HG02885 (cell line): Measurements from ENCODE around the gene MRGPRD.
"Not testable (repeated sequence)": the region's sequence is repeated elsewhere in the genome, so short reads cannot be mapped to it uniquely, and the experiment has no call there.

Source experiments
- ATAC-seq: cut with Tn5 transposase; IDR thresholded peaks from one replicate; pipeline ENCODE4 v1.9.1; 2021; ENCODE audit warnings: mild to moderate bottlenecking; ENCODE audit not compliant: unreplicated experiment, poor library complexity

Gene MRGPRD

DNA sequence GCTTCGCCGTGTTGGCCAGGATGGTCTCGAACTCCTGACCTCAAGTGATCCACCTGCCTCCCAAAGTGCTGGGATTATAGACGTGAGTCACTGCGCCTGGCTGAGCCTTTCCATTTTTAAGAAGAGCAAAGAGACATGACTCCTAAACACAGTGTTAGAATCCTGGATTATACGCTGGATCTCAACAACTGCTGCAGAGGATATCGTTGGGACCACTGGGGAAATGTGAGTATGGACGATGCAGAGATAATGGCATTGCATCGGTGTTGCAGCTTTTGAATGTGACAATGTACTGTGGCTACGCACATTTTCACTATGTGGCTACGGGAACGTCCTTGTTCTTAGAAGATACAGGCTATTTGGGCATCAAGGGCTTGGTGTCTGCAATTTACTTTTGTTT is 26.0 kb upstream of the MRGPRD start:
- ATAC-seq: no peak

DNA sequence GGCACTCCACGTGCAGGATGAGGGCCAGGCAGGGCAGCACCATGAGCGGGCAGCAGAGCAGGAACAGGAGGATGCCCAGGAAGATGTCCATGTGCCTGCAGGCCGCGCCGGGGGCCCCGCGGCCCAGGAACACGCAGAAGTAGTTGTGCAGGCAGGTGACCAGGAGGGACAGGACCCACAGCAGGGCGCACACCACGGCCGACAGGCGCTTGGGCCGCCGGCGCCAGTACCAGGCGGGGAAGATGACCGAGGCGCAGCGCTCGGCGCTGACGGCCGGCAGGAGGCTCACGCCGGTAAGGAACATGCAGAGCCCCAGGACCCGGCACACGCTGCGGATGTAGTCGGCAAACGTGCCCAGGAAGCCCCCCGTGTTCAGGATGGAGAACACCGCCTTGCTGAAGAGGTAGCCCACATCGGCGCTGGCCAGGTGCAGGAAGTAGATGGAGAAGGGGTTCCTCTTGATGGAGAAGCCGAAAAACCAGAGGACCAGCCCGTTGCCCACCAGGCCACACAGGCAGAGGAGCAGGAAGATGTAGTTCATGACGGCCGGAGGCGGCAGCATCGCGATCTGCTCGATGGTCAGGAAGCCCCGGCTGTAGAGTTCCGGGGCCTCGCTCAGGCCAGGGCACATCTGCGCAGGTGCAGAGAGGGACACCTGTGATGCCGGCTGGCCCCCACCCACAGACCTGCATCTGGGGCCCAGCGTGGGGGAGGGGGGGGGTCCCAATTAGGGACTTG is 25.0 kb upstream of the MRGPRD start:
- no peak for ATAC-seq

DNA sequence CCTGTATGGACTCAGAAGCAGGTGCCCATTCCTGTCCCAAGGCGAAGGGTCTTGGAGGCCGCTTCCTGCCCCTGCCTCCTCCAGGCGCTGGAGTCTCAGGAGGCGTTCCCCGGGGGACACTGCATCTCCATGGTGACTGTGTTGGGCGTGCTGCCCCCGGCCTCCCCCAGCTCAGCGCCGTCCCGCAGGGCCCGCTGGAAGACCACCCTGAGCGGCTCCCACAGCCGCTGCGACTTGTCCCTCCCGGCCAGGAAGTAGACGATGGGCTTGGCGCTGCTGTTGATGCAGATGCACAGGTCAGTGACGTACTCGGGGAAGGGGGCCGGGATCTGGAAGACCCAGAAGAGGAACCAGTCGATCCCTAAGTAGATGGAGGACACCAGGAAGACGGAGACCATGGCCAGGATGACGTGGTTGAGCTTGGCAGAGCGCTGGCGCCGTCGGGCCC is 24.4 kb upstream of the MRGPRD start:
- ATAC-seq: no peak

DNA sequence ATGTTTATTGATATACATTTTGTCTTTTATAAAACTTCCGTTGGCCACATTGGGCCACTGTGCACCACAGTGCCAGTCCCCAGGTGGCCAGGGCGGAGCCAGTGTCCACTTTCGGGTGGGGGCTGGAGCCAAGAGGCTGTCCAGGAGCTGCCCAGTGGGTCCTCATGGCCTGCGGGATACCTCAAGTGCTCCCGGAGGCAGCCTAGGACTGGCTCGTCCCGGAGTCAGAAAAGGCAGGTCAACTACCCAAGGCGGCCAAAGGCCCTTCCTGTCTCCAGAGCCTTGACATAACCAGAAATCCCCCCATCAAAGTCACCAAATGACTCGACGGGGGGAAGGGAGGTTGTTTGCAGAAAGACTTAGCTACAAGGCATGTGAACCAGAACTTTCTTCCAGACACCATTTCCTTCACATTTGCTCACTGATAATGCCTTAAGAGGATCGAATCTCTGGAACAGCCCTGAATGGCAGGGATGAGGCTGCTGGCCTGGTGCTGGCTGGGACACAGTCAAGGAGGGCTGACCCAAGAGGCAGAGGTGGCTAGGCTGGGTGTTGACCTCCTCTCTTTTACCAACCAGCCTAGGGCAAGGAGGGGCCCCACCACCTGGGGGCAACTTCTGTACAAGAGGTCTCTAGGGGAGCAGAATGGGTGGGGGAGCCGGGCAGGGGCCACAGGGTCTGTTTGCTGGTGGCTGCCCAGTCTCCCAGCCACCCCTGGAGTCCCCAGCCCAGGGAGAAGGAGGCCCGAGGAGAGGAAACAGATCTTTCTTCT is 23.8 kb upstream of the MRGPRD start:
- ATAC-seq: no peak

DNA sequence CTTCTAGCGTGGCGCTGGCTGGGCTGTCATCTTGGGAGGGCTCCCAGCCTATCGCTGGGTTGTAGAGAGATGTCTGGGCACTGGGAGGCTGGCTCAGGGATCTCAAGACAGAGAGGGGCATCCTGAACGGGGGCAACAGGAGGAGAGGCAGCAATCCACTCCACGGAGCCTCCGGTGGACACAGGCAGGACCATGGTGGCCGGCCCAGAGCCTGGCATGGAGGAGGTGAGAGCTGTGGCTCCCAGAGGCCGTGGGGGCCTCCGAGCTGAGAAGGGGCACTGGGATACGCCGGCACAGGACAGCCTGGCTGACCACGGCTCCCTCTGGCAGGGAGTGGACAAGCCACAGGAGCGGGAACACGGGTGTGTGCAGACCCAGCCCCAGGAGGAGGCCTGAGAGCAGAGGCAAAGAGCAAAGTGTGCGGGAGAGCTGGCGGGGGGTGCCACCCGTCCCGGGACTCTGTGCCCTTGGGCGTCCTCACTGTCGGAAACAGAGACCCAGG is 23.1 kb upstream of the MRGPRD start:
- ATAC-seq: no peak

DNA sequence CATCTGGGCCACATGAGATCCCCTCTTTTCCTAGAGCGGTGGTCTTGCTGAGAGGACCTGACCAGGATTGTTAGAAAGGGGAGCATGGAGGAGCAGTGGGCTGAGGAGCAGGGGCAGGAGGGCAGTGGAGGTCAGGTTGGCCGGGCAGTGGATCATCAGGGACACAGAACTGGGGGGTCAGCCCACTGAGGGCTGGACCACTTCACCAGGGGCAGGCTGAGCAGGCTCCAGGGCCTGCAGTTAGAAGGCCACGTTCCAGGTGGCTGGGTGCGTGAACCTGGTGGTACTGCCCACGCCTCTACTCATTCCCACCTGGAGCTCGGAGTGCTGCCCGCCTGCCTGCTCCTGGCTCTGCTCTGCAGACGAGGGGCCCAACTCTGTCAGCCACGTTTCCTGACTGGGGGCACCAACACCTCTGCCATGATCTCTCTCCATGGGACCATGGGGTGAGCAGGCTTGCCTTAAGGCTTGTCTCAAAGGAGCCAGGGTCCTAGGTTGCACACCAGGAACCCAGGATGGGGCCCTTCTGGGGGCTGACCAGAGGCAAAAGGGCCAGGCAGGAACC is 22.6 kb upstream of the MRGPRD start:
- no peak for ATAC-seq

DNA sequence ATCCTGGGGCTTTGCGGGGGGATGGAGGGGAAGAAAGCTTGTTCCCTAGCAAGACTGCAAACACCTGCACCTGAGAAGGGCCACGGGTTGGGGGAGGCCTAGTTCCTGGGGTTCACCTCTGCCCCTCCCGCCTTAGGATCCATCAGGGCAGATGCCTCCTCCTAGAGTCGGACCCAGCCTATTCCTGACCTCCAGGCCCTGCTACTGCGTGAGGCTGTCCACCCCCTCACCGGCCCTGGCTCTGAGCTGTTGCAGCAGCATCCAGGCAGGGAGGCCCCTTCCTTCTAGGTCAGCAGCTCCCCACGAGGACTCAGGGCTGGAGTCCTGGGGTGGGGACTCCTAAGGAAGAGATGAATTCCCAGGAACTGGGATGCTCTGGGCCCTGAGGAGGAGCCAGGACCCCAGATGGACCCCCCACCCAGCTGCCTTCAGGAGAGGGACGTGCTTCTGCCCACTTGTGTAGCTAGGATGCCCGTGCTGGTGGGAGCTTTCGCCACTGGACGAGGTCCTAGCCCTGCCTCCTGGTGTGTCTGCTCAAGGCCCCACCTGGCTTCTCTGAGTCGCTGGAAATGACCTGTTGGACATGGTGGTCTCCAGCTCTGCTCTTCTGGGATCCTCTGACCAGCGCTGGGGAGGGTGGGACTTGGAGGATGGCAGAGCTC is 21.9 kb upstream of the MRGPRD start:
- ATAC-seq: no peak

DNA sequence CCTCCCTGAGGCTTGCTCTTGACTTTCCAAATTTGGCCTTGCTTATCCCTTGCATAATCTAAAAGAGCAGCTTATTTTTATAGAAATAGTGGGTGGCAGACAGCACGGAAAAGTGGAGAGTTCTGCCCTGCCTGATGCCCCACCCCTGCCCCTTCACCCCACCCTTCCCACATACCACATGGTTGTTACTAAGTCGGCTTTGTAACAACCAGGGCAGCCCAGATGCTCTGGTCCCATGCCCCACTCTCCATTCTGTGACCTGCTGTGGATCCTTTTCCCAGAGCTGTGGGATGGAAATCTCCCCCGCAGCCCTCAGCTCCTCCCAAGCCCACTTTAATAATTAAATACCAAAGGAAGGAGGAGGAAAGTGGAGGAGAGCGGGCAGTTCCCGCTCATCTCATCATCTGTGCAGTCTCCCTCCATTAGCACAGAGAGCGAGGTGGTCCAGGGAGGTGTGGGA is 21.4 kb upstream of the MRGPRD start:
- no peak for ATAC-seq

DNA sequence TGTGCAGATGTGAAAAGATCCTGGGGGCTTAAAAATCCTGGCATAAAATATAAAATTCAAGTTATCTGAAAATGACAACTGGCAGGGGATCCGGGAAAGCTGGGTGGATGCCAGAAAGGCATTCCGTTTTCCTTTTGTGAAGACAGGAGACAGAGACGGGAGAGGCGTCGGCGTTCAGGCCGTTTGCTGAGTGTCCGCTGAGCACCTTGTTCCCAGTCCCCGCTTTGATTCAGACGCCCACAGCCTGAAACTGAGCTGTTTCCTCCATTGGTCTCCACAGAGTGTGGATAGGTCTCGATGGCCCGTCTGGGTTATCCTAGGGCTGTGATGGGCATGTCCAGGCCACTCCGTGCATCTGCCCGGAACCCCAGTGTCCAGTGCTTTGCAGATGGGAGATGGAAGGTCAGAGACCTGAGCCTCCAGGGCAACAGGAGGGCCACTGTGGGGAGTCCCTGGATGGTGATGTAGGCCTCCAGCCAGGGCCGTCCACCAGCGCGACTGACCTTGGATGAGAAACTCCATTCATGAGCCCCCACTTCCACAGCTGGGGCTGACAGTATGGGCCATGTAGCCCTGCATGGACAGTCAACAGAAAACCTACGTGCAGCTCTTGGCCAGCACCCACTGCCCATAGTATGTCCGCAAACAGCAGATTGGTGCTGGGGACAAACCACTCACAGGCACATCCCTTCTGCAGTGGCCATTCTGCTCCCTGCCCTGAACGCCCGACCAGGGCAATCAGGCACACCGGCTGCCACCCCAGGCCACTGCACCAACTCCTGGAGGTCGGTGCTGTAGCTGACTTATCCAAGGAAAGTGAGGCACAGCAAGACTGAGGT is 20.7 kb upstream of the MRGPRD start:
- no peak for ATAC-seq

DNA sequence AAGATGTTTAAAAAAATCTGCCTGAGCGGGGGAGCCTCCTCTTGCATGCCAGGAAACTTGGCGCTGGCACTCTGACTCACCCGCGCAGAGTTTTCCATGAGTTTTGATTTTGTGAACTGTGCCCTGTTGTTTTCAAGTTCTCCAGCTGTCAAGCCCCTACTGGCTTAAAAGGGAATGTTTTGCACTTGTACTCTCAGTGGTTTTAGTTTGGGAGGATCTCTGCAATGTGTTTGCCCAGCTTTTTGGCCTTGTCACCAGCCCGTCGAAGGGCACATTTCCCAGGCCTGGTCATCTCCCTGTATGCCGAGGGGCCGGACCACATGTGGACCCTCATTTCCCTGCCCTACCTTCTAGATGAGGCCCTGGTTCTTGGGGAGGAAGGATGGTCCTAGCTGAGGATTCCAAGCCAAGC is 20.1 kb upstream of the MRGPRD start:
- no peak for ATAC-seq

DNA sequence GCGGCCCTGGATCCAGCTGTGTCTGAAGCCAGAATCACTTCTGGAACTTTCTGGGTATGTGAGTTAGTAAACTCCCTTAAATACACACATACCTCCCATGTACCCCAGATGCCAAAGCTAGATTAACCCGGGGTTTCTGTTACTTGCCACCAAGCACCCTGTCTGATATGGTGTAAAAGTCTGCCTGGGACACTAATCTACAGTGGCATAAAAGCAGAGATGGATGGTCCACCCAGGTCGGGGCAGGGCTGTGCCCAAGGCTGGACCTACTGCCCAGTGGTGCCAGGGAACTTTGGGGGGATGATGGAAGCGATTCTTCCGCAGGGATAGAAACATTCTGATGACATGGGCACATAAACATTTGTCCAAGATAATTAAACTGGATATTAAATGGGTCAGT is 19.6 kb upstream of the MRGPRD start:
- no peak for ATAC-seq

DNA sequence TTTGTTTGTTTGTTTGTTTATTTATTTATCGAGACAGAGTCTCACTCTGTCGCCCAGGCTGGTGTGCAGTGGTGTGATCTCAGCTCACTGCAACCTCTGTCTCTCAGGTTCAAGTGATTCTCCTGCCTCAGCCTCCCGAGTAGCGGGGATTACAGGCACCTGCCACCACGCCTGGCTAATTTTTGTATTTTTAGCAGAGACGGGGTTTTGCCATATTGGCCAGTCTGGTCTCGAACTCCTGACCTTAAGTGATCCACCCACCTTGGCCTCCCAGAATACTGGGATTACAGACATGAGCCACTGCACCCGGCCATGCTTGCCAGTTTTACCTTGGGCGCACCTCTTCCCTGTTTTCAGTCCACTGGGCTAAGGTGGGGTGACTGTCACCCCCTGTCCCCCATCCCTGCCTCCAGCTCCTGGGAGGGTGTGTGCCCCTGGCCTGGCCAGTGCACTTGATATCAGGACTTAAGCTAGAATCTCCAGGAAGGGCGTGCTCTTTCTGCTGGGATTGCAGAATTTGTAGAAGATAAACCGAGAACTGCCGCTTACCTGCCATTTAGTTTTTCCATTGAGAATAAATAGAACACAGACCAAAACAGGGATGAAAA is 19.1 kb upstream of the MRGPRD start:
- not testable (repeated sequence) for ATAC-seq

DNA sequence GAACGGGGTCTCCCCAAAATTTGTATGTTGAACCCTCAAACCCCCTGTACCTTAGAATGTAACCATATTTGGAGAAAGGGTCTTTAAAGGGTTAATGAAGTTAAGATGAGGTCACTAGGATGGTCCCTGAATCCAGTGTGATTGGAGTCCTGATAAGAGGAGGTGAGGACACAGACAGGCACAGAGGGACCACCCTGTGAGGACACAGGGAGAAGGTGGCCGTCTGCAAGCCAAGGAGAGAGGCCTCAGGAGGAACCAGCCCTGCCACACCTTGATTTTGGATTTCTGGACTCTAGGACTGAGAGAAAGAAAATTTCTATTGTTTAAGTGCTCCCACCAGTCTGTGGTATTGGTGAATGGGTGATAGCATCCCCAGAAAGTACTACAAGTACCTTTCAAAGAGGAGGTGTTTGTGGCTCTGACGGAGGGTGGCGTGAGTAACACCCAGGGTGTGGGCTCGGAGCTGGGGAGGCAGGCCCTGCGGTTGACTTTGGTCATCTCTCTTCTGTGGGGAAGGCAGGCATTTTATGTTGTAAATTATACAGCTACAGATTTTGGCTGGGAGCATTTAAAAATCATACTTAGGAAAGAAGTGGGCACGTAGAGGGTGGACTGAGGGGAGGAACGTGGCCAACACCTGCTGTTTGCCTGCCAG is 18.4 kb upstream of the MRGPRD start:
- ATAC-seq: no peak

DNA sequence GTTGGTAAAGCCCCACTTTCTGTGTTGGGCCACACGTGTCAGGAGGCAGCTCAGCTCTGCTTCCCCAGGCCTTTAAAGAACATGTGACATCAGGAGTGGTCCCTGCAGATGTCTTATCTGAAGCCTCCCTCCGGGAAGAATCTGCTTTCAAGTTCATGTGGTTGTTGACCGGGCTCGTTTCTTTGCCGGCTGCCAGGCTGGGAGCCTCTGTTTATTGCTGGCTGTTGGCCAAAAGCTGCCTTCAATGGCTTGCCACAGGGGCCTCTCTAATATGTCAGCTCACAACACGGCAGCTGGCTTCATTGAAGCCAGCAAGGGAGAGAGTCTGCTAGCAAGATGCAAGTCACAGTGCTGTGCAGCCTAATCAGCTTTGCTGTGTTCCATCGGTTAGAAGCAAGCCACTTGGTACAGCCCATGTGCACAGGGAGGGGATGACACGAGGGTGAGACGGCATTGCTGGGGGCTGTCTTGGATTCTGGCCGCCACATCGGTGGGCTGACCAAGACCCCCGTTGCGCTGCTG is 17.7 kb upstream of the MRGPRD start:
- ATAC-seq: no peak

DNA sequence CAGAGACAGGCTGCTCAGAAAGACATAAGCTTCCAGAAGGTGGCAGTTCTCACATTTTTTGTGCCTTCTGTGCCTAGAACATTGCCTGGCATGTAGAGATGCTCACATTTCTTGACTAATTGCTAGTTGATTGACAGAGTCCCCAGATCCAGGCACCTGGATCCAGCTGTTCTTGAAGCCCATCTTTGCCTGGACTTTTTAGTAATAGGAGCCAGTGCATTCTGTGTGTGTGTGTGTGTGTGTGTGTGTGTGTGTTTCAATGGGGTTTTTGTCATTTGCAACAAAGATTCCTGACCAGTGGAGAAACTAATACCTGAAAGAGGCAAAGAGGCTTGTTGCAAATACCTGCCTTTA is 17.2 kb upstream of the MRGPRD start:
- no peak for ATAC-seq

DNA sequence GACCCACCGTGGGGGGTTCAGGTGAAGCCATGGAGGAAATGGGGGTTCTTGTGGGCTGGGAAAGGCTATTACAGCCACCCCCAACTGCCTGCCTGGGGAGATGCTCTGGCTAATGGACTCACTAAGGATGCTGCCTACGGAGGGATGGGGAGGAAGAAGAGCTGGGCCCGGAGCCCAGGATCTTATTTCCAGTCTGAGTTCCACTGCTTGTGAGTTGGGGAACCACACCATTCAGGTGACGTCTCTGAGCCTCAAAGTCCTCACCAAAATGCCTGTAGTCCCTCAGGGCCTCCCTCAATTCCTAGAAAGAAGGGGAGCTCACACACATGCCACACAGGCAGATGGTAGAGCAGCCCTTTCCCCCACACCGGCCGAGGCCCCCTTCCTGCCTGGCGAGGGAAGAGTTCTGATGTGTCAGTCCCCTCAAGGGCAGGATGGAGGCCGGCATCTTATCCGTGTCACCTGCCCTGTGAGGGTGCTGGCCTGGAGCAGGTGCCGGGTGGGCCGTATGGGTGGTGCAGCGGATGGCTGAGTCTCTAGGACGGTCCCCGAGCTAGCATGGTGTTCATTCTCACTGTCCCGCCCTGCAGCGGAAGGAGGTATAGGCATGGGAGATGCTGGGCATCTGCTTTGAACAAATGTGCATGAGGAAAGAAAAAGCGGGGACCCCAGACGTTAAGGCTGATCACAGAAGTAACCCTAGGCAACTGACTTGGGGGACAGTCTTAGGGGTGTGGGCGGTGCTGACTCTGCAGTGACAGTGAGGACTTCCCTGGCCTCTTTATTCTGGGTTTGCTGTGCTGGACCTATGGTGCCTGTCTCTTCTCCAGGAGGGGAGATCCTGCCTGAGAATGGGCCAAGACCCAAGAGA is 16.6 kb upstream of the MRGPRD start:
- no peak for ATAC-seq

DNA sequence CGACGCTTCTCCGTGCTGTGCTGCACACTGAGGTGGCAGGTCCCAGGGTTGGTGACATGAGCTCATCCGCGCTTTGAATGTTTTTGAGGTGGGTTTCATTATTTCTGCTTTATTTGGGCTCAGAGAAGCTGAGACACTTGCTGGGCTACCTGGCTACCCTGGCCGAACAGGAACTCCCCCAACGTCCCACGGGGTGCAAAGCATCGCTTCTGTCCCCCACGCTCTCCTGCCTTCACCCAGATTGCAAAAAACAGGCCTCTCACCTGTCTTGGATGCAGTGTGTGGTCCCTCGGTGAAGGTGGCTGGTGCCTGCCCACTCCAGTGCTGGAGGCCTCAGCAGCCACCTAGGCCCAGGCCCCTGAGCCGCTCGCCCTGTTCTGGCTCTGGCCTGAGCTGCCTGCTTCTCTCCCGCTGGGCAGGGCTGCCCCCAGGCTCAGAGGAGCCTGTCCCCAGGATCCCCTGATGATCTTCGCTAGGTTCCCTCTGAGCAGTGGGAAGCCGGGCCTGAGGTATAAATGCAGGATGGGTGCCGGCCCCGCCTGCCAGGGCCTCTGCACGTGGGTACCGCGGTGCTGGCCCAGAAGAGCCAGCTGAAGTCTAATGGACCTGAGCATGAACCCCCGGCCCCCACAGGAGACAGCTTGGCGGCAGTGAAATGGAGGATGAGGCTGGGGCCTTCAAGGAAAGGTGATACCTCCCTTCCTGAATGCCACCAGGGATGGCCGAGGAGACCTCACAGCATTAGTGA is 15.8 kb upstream of the MRGPRD start:
- ATAC-seq: no peak
